HPDE6-E6E7 (cell line): Measurements from ENCODE around the gene AHDC1.

Experiments used
- DNase-seq: peaks from one replicate; pipeline ENCODE4 v3.0.0; 2011; ENCODE audit warnings: missing footprints; ENCODE audit errors: extremely low spot score

Gene AHDC1

DNA sequence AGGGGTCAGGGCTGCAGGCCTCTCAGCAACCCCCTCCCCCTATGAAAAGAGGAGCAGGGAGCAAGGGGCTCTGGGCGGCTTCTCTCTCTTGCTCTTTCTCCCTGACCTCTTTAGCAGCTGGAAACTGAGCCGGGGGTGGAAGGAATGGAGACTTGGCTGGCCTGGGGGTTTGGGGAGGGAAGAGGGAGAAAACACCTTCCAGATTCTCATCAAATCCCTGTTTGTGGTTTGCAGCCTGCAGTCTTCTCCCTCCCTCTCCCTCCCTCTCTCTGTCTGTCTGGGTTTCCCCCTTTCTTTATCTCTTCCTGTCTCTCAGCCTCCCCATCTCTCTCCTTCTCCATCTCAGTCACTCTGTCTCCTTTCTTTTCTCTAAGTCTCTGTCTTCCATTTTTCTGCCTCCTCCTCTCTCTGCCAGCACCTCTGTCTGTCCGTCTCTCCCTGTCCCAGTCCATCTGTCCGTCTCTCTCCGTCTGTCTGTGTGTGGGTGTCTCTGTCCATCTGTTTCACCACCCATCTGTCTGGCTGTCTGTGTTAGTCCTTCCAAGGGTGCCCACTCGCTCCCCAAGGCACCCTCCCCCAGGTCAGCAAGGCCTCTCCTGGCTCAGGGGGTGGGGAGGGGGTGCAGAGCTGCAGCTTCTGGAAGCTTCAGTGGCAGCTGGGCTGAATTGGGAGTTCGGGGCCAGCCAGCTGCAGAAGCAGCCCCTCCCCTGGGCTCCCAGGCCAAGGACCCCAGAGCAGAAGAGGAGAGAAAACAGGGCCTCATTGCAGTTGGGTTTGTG, 6.2 kb downstream of the AHDC1 start:
- DNase-seq = no peak

DNA sequence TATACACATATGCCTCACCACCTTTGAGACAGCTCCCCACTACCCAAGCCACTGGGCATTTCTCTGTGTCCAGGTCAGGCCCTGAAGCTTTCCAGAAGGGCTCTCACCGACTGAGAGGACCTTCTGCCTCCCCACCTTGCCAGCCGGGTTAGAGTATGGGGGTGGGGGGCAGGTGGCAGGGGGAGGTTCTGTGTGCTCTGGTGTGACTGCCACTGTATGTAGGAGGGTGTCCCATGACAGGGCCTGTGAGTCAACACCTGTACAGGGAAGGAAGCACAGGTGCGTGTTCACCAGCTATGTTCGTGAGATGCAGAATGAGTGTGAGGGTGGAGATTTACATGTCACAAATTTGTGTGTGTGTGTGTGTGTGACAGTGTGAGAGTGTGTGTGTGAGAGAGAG, 7.0 kb downstream of the AHDC1 start:
- no peak for DNase-seq

DNA sequence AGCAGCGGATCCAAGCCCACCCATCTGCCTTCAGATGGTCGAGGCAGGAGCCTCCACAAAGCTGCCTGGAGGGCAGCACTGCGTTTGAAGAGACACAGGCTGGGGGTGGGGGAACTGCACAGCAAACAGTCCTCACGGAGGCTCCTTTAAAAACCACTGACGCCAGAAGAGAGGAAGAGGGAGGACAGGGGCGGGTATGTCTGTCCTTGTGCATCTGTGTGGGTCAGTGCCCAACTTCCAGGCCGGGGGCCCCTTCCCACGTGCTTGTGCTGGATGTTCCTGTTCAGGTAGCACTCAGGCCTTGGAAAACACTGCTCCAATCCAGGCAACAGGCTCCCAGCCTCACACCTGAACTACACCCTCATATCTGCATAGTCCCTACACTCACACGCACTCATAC, 7.7 kb downstream of the AHDC1 start:
- DNase-seq = no peak

DNA sequence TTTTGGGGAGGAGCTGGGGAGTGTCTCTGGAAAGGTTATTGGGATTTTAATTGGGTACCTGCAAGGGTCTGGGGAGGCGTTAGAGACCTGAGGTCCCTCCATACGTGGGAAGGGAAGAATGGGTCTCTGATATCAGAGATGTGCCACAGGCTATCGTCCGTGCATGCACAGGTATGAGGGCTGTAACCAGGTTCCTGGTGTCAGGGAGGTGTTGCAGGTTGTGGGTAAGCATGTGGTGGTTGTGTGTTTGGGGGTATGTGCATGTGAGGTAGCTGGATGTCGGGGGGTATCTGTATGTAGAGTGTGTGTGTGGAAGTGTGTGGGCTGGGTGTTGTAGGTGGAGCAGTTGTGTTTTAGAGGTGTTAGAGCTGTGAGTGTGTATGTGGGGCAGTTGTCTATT, 8.3 kb downstream of the AHDC1 start:
- DNase-seq = no peak

DNA sequence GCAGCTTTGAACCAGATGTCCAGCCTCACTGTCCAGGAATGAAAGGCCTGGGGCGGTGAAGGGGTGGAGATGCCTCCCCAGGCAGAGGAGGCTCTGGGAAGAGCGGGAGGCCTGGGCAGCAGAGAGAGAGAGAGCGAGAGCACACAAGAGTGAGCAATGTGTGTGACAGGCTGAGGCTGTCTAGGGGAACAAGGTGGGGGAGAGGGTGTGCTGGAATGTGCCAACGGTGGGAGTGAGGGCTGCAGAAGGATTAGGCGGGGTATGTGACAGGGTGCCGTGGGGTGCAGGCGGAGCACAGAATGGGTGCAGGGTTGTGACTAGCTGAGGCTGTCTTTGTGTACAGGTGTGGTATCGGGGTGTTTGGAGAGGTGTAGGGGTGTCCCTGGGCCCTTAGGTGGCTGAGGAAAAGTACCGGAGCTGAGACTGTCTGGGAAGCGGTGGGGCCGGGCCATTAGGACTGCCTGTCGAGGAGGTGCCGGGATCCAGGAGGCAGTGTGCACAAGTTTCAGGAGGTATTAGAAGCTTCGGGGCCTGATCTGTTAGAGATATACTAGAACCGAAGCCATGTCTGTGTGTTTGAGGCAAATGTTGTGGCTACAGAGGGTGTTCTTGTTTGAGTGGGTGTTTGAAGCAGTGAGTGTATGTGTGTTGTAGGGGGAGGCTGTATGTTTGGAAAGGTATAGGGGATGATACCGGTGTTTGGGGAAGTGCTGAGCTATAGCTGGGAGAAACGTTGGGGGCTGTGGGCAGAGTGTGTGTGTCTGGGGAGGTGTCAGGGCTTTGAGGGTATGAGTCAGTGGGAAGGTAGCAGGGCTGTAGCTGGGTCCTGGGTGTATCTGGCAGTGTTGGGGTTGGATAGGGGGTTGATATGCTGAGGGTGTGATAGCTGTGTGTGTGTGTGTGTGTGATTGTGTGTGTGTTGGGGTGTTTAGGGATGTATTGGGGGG, 9.1 kb downstream of the AHDC1 start:
- no peak for DNase-seq

DNA sequence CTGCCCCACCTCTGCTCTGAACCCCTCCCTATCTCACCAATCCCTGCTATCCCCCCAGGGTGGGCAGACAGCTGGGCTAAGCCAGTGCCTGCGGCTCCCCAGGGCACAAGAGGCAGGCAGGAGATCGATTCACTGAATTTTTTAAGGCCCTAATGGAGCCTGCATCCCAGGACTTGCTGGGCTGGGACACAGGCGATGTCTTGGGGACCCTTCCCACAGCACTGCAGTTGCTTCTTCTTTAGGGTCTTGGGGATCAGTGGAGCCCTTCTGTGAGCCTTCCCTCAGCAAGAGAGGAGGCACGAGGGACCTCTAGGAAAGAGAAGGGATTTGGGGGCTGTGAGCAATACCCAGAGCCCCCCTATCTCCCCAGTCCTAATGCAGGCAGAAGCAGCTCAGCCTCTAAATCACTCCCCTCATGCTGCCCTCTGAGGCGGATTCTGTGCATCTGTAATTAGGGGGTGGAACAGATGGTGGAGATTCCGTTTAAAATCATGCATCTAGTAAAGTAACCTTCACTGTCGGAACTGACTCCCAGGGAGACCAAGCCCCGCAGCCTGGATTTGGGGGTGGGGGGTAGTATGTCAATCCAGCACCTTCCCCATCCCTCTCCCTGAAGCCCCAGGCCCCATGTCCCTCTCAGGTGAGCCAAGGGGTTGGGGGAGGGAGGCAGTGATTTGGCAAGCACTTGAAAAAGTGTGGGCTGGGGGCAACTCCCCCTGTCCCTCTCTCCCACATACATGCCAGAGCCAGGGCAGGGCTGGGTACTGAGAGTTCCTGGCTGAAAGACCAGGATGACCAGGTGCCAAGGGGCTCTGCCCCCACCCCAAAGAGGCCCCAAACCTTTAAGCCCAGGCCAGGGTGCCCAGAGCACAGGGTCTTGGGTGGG, 10.0 kb downstream of the AHDC1 start:
- no peak for DNase-seq

DNA sequence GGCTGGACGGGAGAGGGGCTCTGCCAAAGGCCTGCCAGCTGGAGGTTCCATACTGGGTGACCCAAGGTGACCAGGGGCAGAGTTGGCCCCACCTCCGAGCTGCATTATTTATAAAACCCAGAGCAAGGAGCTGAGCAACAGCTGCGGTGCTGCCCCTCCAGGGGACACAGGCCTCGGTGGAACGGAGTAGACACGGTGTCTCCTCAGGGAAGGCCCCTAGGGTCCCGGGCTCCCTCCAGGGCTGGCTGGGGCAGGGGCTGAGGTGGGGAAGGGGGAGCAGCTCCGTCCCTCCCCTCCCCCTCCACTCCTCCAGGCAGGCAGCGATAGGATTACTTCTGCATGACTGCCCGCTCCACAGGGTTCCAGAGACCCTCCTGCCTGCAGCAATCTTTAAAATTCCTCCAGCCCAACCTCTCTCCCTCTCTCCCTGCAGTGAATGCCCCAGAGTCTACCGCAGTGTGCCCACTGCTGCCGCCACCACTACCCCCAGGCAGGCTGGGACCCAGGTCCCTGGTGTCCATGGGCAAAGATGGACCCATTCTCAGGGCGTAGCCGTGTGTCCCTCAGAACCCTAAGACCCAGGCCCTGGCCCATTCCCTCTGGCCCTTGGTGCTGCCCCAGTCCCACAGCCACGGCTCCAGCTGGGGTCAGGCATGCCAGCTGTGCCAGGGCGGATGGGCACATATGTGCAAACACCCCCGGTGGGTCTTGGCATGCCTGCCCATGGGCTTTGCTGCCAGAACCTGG, 10.8 kb downstream of the AHDC1 start:
- no peak for DNase-seq

DNA sequence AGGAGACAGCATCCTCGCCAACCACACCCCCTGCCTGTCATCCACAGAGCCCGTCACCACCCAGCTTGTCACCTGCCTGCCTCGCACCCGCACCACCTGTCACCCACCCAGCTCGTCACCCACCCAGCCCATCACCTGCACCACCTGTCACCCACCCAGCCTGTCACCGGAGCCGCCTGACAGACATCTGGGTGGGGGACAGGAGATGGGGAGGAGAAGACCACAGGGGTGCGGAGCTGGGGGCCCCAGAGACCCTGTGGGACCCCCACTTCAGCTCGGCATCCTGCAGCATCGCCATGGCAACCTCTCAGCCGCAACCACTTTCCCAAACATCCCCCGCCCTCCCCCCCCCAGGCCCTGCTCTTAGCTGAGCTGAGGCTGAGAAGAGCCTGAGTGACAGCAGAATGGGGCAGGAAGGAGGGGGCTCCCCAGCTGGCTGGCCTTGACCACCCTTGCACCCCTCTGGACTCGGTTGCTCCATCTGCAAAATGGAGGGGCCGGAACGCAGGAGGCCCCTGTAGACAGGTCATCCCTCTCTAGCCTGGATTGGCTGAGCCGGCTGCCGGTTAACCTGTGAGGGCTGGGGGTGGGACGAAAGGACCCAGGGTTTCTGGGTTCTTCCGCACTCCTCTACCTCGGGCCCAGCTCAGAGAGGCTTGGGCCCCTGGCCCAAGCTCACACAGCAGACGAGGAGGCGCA, 11.6 kb downstream of the AHDC1 start:
- no peak for DNase-seq

DNA sequence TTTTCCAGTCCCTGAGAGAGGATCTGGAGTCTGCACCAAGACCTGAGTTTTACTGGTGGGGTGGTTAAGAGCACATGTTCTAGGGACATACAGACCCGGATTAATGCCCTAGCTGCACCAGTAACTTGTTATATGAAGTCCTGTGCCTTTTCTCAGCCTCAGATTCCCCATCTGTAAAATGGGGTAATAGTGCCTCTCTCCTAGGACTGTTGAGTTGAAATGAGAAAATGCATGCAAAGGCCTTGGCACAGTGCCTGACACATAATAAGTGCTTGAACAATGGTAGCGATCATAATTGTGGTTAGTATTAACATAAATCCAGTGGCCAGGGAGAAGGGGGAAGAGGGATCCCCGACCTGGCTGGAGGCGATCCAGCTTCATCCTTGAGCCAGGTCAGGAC, 12.3 kb downstream of the AHDC1 start:
- DNase-seq = no peak

DNA sequence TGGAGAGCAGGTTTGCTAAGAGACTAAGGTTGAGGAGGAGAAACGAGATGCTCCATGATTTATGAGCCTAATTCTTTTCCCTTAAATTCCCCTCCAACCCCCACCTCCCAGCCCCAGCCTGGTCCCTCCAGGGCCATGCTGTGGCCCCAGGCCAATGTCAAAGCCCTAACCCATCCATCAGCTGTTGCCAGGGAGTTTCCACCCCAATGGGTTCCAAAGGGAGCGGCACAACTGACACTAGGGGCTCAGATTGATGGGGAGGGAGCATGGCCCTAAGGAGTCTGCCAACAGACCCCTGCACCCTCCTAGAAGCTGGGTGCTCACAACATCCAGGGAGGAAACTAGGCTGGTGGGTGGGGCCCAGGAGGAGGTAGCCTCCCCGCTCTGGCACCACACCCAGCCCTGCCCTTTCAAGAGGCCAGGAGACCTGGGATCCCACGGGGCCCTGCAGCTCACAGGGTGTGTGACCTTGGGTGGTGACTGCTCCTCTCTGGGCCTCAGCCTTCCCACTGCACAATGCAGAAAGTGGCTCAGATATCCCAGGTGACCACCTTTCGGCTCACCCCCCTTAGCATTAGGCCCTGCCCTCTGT, 12.9 kb downstream of the AHDC1 start:
- DNase-seq = no peak

DNA sequence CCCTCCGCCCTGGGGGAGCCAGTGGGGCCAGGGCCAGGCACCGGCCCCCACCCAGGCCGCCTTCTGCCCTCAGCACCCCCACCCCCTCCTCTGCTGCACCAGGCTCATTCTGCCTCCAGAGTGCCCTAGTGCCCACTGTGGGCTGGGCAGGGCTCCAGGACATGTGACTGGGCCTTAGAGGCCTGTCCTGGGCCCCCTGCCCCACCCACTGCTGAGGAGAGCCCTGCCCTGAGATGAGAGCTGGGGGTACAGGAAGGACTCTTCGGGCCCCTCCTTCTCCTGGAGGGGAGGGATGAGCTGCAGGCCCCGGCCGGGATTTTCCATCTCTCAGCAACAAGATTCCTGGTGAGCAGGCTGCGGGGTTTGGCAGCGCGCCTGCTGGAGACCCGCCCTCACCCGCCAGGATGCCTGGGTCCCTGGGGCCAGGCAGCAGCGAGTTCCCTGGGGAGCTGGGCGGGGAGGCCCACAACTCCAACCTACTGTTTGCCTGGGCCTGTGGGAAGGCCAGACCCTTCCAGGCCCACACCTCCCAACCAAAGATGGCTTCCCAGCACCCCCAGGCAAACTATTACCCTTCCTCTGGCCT, 14.0 kb downstream of the AHDC1 start:
- no peak for DNase-seq

DNA sequence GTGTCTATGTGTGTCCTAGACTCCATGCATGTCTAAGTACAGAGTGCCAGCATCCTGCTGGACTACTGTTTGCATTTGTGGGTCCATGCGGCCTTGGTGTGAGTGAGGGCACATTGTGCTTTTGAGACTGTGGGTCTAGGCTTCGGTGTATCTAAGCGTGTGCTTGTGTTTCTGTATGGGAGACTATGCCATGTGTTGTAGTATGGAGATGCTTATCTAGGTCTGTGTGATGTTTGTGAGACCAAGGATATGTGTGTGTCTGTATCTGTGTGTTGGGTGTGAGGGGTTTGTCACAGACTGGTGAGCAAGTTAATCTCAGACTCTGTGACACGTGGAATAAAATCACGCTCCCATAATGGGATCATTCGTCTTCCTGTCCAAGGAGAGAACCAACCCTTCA, 14.5 kb downstream of the AHDC1 start:
- no peak for DNase-seq

DNA sequence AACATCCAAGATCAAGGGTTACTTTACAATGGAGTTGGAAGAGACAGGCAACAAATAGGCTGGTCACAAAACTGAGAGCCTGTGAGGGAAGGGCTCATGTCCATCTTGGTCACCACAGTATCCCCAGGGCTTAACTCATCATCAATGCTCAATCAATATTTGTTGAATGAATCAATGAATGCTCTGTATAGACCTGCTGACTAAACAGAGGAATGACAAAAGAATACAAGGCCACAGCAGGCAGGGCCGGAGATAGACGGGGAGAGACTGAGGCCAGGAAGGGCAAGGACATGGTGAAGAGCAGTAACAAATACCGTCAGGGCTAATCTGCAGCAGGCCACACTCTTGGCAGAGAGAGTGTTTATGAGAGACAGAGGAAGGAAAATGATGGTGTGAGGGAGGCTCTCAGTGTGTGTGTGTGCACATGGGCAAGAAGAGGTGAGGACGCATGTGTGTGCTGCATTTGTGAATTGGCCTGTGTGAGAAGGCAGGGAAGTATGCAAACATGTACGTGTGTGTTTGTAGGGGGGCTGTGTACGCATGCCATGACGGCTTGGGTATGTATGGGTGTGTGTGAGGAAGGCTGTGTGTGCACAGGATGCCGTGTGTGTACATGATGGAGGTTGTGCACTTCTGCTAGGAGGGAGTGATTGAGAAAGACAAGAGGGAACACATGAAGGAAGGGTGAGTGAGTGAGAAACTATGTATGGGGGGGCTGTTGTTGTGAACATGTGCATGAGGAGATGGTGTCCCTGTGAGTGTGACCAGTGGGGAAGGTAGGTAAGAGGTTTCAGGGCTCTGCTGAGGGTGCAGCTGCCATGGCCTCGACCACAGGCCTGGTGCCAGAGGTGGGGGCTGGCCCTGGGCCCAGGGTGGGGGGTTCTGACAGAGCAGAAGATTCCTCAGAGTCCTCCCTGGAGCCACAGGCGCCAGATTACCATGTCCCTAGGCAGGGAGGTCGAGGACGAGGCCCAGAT, 15.4 kb downstream of the AHDC1 start:
- no peak for DNase-seq

DNA sequence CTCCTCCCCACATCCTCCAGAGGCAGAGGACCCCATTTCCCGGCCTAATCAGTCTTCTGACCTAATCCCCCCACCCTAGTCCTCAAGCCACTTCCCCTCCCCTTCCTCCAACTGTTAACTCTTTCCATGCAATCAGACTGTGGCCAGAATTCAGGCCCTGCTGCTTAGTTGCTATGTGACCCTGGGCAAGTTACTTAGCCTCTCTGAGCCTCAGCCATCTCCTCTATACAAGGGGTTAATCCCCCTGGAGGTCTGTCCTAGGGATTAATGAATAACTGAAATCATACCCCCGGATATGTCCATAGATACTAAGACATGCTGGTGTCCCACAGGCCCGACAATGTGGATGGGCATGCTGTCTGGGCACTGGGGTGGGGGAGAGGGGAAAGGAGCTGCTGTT, 18.3 kb downstream of the AHDC1 start:
- no peak for DNase-seq

DNA sequence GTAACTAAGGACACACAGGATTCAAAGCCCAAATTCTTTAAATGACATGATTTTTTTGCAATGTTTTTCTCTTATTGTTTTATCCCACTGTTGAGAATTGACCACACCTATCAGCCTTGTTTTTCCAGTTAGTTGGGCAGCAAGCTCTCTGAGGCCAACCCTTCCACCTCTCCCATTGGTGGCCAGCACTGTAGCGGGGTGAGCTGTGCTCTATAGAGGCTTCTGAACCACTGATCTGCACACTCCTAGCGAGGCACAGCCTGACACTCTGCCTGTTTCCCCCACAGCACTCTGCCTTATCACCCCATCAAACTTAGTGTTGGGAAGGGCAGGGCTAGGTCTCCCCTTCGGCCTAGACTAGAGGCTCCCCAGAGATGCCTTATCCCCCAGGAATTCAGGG, 19.5 kb downstream of the AHDC1 start:
- DNase-seq = no peak

DNA sequence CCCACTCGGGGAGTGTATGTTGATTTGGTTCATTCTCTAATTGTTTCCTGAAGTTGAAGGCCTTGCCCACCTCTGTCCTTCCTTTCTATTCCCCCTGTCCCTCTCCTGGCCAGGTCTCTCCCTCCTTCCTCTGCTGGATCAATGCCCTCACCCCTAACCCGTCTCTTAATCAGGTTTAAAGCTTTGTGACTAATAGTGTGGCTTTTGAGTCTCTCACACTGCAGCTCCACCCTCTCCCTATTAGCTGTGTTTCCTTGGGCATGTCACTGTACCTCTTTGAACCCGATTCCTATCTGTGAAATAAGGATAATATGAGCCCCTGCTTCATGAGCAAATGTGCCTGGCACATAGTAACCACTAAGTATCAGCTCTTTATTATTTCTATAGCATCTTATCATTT, 20.5 kb downstream of the AHDC1 start:
- no peak for DNase-seq

DNA sequence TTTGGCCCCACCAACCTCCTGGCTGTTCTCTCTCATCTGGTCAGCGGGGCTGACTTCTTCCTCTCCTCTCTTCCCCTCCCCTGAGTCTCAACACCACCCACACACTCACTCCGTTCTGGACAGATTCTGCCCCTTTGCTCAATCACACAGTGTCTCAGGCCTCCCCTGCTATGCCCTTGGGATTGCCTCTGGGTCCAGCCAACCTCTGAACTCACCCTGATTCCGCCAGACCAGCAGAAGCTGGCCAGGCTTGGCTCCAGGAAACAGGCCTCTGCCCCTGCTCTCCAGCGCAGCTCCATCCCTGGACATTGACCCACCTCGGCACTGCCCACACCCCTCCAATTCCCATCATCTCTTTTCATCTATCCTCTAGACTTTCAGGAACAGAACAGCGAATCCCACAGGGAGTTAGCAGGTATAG, 22.1 kb downstream of the AHDC1 start:
- no peak for DNase-seq

DNA sequence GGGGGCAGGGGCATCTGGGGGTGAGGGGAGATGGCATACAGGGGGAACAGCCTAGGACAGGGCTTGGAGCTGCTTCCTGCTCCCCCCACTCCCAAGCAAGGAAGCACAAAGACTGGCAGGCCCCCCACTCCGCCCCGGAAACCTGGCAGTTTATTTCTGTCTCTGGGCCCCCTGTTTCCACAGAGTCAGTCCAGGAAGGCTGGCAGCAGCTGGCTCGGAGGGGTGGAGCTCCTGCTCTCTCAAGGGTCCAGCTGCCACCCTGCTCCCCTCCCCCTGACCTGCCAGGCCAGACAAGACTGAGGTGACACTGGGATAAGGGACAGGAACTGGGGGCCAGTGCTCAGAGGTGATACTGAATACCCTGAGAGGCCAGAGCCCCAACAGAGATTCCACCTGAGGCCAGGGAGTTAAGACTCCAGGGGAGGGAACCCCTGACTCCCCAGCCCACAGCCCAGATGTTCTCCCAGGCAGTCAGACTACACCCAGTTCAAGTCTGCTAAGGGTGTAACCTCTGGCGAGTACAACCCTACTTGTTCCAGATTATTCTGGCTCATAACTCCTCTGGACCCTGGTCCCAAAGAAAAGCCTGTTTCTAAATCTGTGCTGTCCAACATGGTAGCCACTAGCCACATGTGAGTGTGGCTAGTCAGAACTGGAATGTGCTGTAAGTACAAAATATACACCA, 26.3 kb downstream of the AHDC1 start:
- DNase-seq = no peak
